ENCODE data around the gene NCOA7. TPM values are rescaled to one million over a fixed set of nuclear protein-coding genes. Genes with fewer than 3 reads are reported as not detected.
A peak's percentile ranks its signal among the peaks of the same experiment; 100 is the strongest.

Gene NCOA7, protein sequence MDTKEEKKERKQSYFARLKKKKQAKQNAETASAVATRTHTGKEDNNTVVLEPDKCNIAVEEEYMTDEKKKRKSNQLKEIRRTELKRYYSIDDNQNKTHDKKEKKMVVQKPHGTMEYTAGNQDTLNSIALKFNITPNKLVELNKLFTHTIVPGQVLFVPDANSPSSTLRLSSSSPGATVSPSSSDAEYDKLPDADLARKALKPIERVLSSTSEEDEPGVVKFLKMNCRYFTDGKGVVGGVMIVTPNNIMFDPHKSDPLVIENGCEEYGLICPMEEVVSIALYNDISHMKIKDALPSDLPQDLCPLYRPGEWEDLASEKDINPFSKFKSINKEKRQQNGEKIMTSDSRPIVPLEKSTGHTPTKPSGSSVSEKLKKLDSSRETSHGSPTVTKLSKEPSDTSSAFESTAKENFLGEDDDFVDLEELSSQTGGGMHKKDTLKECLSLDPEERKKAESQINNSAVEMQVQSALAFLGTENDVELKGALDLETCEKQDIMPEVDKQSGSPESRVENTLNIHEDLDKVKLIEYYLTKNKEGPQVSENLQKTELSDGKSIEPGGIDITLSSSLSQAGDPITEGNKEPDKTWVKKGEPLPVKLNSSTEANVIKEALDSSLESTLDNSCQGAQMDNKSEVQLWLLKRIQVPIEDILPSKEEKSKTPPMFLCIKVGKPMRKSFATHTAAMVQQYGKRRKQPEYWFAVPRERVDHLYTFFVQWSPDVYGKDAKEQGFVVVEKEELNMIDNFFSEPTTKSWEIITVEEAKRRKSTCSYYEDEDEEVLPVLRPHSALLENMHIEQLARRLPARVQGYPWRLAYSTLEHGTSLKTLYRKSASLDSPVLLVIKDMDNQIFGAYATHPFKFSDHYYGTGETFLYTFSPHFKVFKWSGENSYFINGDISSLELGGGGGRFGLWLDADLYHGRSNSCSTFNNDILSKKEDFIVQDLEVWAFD
- 10 to 100 TPM; 43.2 to 53.1 TPM for total RNA-seq

- H3K9me3 Mint-ChIP-seq, result no peaks in the 10 kb centered on the region
- peaks cover 23% of the 10 kb centered on the region for H3K36me3 Mint-ChIP-seq (ENCODE audit: low read depth)
- peaks cover 51% of the 10 kb centered on the region for H3K4me1 Mint-ChIP-seq
- ChIA-PET POLR2A (interaction anchor here (0.8 to 3.1 kb wide), 9 partner anchors 9 to 167 kb away, joined by 3 to 19 read pairs (median 4); no protein-coding TSS in a partner anchor), CTCF (interaction anchor here (0.8 to 3.7 kb wide), 22 partner anchors 10 to 489 kb away, joined by 3 to 50 read pairs (median 6); partner anchors contain the start of genes HDDC2 and HINT3)
- peak; percentile 82 for DNase-seq
- no peaks in the 10 kb centered on the region for H3K27me3 Mint-ChIP-seq
- peak within 1 kb of the TSS; percentile 90 for H3K4me3 Mint-ChIP-seq
- H3K27ac Mint-ChIP-seq, result peak within 1 kb of the TSS; percentile 100
Measured at GRCh38 chr6:125790358-125791150, at the start of gene NCOA7. Gene NCOA7 (plus strand): TSS chr6:125790960. CDS start chr6:125815355, 24,395 bp downstream.

DNA sequence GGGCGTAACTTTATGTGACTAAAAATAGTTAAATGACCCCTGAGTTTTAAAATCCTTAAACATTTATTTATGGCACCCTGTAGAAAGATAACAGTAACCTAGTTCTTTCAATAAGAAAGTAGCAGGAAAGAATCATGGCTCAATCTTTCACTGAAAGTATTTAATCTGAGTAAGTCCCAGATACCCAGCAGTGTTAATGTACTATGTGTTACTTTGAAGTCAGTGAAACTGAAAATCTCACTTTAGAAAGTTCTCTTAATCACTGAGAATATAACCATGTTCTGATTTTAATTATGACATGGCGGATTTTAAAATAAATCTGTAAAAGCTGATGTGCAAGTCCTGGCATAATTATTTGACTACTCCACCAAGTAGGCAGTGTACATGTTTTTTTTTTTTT, 49.4 kb upstream of the NCOA7 start:
- ChIA-PET CTCF (interaction anchor here (1.0 kb wide), 1 partner anchor 444 kb away, joined by 3 read pairs; no protein-coding TSS in a partner anchor), POLR2A (no interaction called here)

DNA sequence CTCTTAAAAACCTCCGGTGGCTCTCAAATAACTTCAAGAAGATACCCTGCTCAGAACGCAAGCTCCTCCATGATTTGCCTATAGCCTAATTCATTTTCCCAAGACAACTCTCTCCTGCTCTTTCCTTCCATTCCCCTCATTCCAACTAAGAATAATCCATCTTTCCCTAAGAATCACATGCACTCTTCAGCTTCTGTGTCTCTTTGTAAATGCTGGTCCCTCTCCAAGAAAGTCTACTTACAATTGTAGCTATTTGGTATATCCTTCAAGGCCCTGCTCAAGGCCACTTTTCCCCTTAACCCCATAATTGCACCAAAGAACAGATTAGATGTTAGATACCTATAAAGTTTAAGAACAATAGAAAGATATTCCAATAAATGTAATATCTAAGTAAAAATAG, 48.7 kb upstream of the NCOA7 start:
- Mint-ChIP-seq H3K36me3 (ENCODE audit: low read depth) (no peaks in the 10 kb centered on the region), H3K9me3 (no peaks in the 10 kb centered on the region), H3K27me3 (peaks cover 55% of the 10 kb centered on the region), H3K27ac (no peak overlapping the region), H3K4me1 (peaks cover 10% of the 10 kb centered on the region), H3K4me3 (no peak overlapping the region)
- CTCF ChIA-PET, result interaction anchor here (1.0 kb wide), 1 partner anchor 444 kb away, joined by 3 read pairs; no protein-coding TSS in a partner anchor
- POLR2A ChIA-PET, result no interaction called here
- no peak for DNase-seq

More for the DNA sequence above, 49.4 kb upstream of the NCOA7 start:
- H3K27me3 Mint-ChIP-seq, result peaks cover 51% of the 10 kb centered on the region
- no peak for DNase-seq
- no peak overlapping the region for H3K4me3 Mint-ChIP-seq
- H3K4me1 Mint-ChIP-seq, result peaks cover 4% of the 10 kb centered on the region
- H3K36me3 Mint-ChIP-seq (ENCODE audit: low read depth), result no peaks in the 10 kb centered on the region
- H3K9me3 Mint-ChIP-seq, result no peaks in the 10 kb centered on the region
- no peak overlapping the region for H3K27ac Mint-ChIP-seq

- H3K4me3 Mint-ChIP-seq, result no peak overlapping the region
- POLR2A ChIA-PET, result no interaction called here
- CTCF ChIA-PET, result interaction anchor here (1.0 kb wide), 1 partner anchor 445 kb away, joined by 3 read pairs; no protein-coding TSS in a partner anchor
- no peak overlapping the region for H3K27ac Mint-ChIP-seq
- H3K27me3 Mint-ChIP-seq, result peaks cover 54% of the 10 kb centered on the region
- H3K36me3 Mint-ChIP-seq (ENCODE audit: low read depth), result no peaks in the 10 kb centered on the region
- H3K9me3 Mint-ChIP-seq, result no peaks in the 10 kb centered on the region
- DNase-seq, result no peak
- peaks cover 10% of the 10 kb centered on the region for H3K4me1 Mint-ChIP-seq
Measured at GRCh38 chr6:125742464-125743120, 48.2 kb upstream of the NCOA7 start.

DNA sequence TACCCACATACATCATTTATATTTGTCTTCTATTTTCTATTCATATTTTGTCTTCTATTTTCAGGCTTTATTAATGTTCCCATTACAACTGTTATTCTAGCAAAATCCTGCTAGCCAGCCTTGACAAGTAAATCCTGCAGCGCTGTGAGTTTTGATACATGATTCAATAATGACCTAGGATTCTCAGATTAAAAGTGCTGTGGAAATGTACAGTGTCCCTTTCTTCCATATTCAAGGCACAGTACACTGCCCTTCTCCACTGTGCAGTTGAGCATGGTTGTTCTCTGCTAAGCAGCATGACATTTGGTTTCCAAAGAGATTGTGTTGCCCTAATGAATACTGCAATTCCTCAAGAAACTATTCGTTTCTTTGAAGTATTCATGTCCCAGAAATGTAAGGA, 47.2 kb upstream of the NCOA7 start:
- peaks cover 16% of the 10 kb centered on the region for H3K4me1 Mint-ChIP-seq
- H3K9me3 Mint-ChIP-seq, result no peaks in the 10 kb centered on the region
- no peaks in the 10 kb centered on the region for H3K36me3 Mint-ChIP-seq (ENCODE audit: low read depth)
- no peak overlapping the region for H3K4me3 Mint-ChIP-seq
- no peak overlapping the region for H3K27ac Mint-ChIP-seq
- POLR2A ChIA-PET, result no interaction called here
- CTCF ChIA-PET, result no interaction called here
- DNase-seq, result no peak
- H3K27me3 Mint-ChIP-seq, result peaks cover 60% of the 10 kb centered on the region

- CTCF ChIA-PET, result interaction anchor here (0.5 to 1.5 kb wide), 5 partner anchors 9 to 702 kb away, joined by 3 to 4 read pairs (median 3); no protein-coding TSS in a partner anchor
- Mint-ChIP-seq H3K9me3 (no peaks in the 10 kb centered on the region), H3K4me3 (no peak overlapping the region), H3K27me3 (peaks cover 67% of the 10 kb centered on the region), H3K4me1 (peaks cover 26% of the 10 kb centered on the region), H3K36me3 (ENCODE audit: low read depth) (no peaks in the 10 kb centered on the region), H3K27ac (no peak overlapping the region)
- POLR2A ChIA-PET, result no interaction called here
- DNase-seq, result no peak
Measured at GRCh38 chr6:125745281-125746018, 45.3 kb upstream of the NCOA7 start.

- no peak for DNase-seq
- peaks cover 30% of the 10 kb centered on the region for H3K4me1 Mint-ChIP-seq
- peak overlapping the region; percentile 68 for H3K4me3 Mint-ChIP-seq
- H3K27ac Mint-ChIP-seq, result no peak overlapping the region
- ChIA-PET POLR2A (no interaction called here), CTCF (interaction anchor here (0.5 to 1.5 kb wide), 5 partner anchors 8 to 702 kb away, joined by 3 to 4 read pairs (median 3); no protein-coding TSS in a partner anchor)
- H3K27me3 Mint-ChIP-seq, result peaks cover 69% of the 10 kb centered on the region
- no peaks in the 10 kb centered on the region for H3K9me3 Mint-ChIP-seq
- no peaks in the 10 kb centered on the region for H3K36me3 Mint-ChIP-seq (ENCODE audit: low read depth)
Measured at GRCh38 chr6:125746019-125746414, 44.7 kb upstream of the NCOA7 start.

GRCh38 chr6:125746731-125747588, 43.8 kb upstream of the NCOA7 start:
- H3K4me3 Mint-ChIP-seq, result peak overlapping the region; percentile 68
- DNase-seq, result peak; percentile 80
- H3K36me3 Mint-ChIP-seq (ENCODE audit: low read depth), result no peaks in the 10 kb centered on the region
- H3K27me3 Mint-ChIP-seq, result peaks cover 76% of the 10 kb centered on the region
- H3K27ac Mint-ChIP-seq, result peak overlapping the region; percentile 9
- CTCF ChIA-PET, result interaction anchor here (0.7 to 2.0 kb wide), 3 partner anchors 201 to 437 kb away, joined by 3 to 5 read pairs (median 4); partner anchors contain the start of gene HINT3
- H3K9me3 Mint-ChIP-seq, result no peaks in the 10 kb centered on the region
- H3K4me1 Mint-ChIP-seq, result peaks cover 30% of the 10 kb centered on the region
- POLR2A ChIA-PET, result no interaction called here

GRCh38 chr6:125747589-125748405, 43.0 kb upstream of the NCOA7 start:
- peak overlapping the region; percentile 77 for H3K4me3 Mint-ChIP-seq
- H3K9me3 Mint-ChIP-seq, result no peaks in the 10 kb centered on the region
- POLR2A ChIA-PET, result no interaction called here
- peak overlapping the region; percentile 9 for H3K27ac Mint-ChIP-seq
- H3K36me3 Mint-ChIP-seq (ENCODE audit: low read depth), result no peaks in the 10 kb centered on the region
- peaks cover 75% of the 10 kb centered on the region for H3K27me3 Mint-ChIP-seq
- CTCF ChIA-PET, result interaction anchor here (0.6 to 2.0 kb wide), 3 partner anchors 26 to 438 kb away, joined by 3 to 5 read pairs (median 4); partner anchors contain the start of gene HINT3
- peak; percentile 16 for DNase-seq
- H3K4me1 Mint-ChIP-seq, result peaks cover 30% of the 10 kb centered on the region
